Dendritic cell treated with granulocyte-macrophage colony-stimulating factor and Interleukin-4, amounts not matched to agents 40 ng/mL and 50 ng/mL, for 4 days (primary cell): Measurements from ENCODE around the gene STK11.
A peak's percentile ranks its signal among the peaks of the same experiment; 100 is the strongest.

Source experiments
- H3K27ac Mint-ChIP-seq: one replicate; pipeline ENCODE4 v1.8.0; 2022; ENCODE audit warnings: mild to moderate bottlenecking, mixed read lengths
- H3K27me3 Mint-ChIP-seq: one replicate; pipeline ENCODE4 v1.8.0; 2022; ENCODE audit warnings: mild to moderate bottlenecking, mixed read lengths
- H3K36me3 Mint-ChIP-seq: one replicate; pipeline ENCODE4 v1.8.0; 2022; ENCODE audit warnings: low read depth, mixed read lengths
- H3K4me1 Mint-ChIP-seq: one replicate; pipeline ENCODE4 v1.8.0; 2022; ENCODE audit warnings: low read depth, mixed read lengths
- H3K4me3 Mint-ChIP-seq: one replicate; pipeline ENCODE4 v1.8.0; 2022; ENCODE audit warnings: mild to moderate bottlenecking, moderate library complexity, mixed read lengths
- H3K9me3 Mint-ChIP-seq: one replicate; pipeline ENCODE4 v1.8.0; 2022; ENCODE audit warnings: mixed read lengths
- intact Hi-C: fragments of 100-400 bp; cut with micrococcal nuclease; formaldehyde crosslinking; loops from one replicate; pipeline ENCODE4 v1.15.0; 2022

Gene STK11

DNA sequence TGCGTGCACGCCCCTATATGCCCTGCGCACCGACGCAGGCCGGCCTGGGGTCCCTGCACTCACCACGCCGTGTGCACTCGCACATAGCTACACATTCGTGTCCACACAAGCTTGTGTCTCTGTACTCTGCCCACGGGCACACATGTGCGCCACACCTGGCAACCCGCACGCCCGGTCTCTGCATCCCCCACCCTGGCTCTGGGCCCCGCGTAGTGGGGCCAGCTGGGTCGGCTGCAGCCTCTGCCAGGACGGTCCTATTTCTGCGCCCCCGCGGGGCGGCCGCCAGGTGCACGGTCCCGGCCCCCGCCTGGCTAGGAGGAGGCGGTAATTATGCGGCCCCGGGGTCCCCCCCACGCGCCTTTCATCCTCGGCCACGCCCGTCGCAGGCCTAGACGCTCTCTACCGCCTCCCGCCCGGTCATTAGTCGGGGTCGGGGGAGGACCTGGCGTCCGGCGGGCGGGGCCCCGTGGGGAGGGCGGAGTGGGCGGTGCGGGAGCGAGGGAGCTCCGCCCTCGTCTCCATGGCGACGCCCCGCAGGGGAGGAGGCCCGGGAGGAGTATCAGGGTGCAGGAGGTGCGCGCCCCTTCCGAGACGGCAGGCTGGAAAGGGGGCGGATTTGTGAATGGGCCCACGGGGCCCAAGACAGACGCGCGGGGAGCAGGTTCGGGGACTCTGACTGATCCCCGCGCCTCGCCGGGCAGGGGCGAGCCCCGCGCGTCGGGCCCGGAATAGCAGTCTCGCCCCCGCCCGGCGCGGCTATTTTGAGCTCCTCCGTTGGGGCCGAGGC lies 60.7 kb downstream of the STK11 start:
- H3K9me3 Mint-ChIP-seq: no peaks in the 10 kb centered on the region
- H3K36me3 Mint-ChIP-seq: peaks cover 23% of the 10 kb centered on the region
- H3K4me1 Mint-ChIP-seq: peaks cover 83% of the 10 kb centered on the region
- intact Hi-C loops: loop anchor here (1.0 kb wide), 1 partner anchor 18 kb away; the partner anchor contains the start of gene MIDN
- peaks cover 9% of the 10 kb centered on the region for H3K27me3 Mint-ChIP-seq
- peak overlapping the region; percentile 66 for H3K4me3 Mint-ChIP-seq
- H3K27ac Mint-ChIP-seq: peak overlapping the region; percentile 90

DNA sequence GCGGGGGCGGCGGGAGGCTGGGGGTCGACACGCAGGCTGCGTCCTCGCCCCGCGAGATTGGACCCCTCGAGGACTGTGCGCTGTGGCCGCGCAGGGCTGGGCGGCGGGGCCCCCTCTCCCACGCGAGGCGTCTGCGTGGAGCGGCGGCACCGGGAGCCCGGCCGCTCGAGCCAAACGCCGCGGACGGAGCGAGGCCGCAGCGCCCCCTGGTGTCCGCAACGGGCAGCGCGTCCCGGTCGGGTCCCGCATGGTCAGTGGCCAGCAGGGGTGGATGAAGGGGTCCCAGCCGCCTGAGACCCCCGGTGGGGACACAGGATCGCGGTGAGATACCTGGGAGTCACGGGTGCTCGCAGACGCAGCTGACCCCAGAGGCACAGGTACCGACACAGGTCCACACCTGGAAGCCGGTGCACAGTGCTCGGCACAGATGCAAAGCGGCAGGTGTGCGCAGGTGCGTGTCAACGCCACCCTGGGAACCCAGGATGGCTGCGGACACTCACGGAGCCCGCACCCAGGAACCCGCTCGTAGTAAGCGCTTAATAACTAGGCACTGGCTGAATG lies 61.4 kb downstream of the STK11 start:
- peaks cover 7% of the 10 kb centered on the region for H3K27me3 Mint-ChIP-seq

DNA sequence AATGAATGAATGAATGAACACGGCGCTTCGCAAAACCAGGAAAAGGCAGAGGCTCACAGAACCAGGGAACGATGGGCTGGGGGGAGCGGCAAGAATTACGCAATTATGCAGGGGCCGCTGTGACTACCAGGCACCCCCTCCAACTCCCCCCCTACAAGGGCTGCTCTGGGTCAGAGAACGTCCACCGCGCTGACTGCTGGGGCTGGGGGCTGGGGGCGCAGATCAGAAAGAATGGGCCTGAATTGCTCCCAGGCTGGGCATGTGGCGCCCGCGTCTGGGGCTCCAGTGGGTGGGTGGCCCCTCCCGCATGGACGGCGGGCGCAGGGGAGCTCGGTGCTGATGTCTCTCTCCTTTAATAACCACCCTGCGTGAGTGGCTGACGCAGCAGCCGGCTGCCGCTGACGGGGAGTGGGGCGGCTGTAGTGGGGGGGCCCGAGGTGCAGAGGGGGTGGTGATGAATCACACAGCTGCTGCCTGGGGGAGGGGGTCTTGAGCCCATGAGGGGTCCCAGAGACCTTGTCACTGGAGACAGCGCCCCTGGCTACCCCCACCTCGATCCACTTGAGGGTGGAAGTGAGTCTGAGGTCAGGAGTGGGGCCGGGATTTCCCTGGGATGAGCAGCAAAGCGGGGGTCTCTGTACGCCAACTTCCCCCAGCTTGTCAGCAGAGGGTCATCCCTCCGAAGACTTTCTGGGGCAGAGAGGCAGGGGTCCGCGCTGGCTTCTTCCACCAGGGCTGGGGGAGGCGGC lies 62.1 kb downstream of the STK11 start:
- Mint-ChIP-seq H3K4me1 (peaks cover 83% of the 10 kb centered on the region), H3K36me3 (peaks cover 36% of the 10 kb centered on the region), H3K9me3 (no peaks in the 10 kb centered on the region), H3K27me3 (peaks cover 7% of the 10 kb centered on the region), H3K4me3 (peak overlapping the region; percentile 66), H3K27ac (peak overlapping the region; percentile 90)
- intact Hi-C loops: loop anchor here (1.0 kb wide), 1 partner anchor 23 kb away; no protein-coding TSS in a partner anchor

More for the DNA sequence above, 61.4 kb downstream of the STK11 start:
- Mint-ChIP-seq H3K4me1 (peaks cover 83% of the 10 kb centered on the region), H3K36me3 (peaks cover 29% of the 10 kb centered on the region), H3K27ac (peak overlapping the region; percentile 90), H3K4me3 (peak overlapping the region; percentile 66), H3K9me3 (no peaks in the 10 kb centered on the region)
- intact Hi-C loops: loop anchor here (1.0 kb wide), 2 partner anchors 19 to 23 kb away; partner anchors contain the start of gene MIDN

DNA sequence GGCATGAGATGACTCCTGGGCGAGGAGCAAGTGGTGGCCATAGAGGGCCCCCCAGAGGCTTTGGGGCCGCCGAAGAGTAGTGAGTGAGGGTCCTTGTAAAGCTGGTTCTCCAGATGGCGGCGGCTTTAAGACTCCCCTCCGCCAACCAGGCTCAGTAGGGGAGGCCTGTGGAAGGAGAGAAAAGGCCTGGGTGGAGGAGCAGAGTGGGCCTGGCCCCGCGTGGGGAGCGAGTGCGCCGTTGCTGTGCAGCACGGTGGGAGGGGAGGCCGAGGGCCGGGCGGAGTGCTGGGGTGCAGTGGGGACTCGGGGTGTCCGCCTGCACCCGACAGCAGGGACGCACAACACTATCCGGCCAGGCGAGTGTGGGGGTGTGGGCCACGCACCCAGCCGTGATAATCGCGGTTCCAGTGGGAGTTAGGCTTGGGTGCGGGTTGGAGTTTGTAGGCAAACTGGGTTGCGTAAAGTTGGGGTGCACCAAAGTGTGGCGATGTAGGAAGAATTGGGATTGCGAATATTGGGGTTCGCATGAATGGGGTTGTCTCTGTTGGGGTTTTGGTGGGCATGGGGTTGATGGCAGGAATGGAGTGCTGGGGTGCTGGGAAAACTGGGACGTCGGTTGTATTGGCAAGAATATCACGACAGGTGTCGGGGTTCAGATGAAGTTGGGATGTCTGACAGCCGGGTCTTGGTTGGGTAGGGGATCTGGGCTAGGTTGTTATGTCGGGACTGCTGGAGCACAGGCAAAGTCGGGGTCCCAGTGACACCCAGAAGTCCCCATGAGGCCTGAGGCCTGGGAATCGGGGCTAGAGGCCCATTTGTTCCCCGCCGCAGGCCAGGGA lies 62.9 kb downstream of the STK11 start:
- Mint-ChIP-seq H3K4me1 (peaks cover 83% of the 10 kb centered on the region), H3K4me3 (peak overlapping the region; percentile 99), H3K27ac (peak overlapping the region; percentile 90), H3K9me3 (no peaks in the 10 kb centered on the region), H3K36me3 (peaks cover 44% of the 10 kb centered on the region), H3K27me3 (peaks cover 7% of the 10 kb centered on the region)
- intact Hi-C loops: no loop called here

DNA sequence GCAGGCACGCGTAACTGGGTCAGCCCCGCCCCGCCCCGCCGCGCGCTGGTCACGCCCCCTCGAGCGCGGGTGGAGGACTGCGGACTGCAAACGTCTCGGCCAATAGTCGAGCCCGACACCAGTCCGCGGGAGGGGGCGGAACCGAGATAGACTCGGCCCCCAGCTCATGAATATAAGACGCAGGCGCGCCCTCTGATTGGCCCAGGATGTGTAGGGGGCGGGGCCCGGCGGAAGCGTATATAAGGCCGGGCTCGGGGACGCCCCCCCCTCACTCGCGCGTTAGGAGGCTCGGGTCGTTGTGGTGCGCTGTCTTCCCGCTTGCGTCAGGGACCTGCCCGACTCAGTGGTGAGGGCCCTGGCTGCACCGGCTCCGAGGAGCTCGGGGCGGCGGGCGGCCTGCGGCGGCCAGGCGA lies 63.5 kb downstream of the STK11 start, which contains the start of gene CIRBP:
CIRBP (plus strand) TSS at position 268 of the 413 bp plus-strand sequence. CDS start 1,602 bp downstream, outside the sequence.
- Mint-ChIP-seq H3K27me3 (peaks cover 7% of the 10 kb centered on the region), H3K4me3 (peak within 1 kb of the TSS; percentile 99), H3K36me3 (peaks cover 50% of the 10 kb centered on the region), H3K27ac (peak within 1 kb of the TSS; percentile 90), H3K4me1 (peaks cover 86% of the 10 kb centered on the region), H3K9me3 (no peaks in the 10 kb centered on the region)
- intact Hi-C loops: no loop called here

DNA sequence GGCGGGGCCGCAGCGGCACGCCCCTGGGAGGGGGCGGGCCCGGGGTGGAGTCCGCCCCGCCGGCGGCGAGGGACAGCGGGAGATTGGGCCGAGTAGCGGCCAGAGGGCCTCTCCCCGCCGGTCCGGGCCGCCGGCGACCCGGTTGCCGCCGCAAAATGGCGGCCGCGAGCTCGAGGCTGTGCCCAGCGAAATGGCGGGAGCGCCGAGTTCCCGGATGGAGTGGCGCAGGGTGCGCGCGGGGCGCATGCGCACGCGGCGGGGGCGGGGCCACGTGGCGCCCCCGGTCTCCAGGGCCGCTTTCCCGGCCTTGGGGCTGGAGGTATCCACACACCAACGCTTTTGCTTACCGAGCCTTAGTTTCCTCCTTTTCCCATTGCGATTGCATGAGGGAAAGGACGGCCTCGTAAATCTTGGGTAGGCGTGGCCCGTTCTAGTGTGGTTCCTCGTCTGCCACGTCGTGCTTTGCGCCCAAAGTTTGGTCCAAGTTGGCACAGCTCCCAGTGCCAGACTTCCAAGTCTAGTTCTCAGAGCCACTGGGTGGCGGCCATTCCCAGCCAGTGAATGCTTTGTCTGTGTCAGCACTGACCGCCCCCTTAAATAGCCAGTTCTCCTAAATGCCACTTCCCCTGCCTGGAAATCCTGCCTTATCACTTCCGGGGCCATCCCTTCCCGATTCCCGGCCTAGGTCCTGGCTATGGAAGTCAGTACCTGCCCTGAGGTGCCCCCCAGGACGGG lies 64.1 kb downstream of the STK11 start:
- intact Hi-C loops: no loop called here
- H3K4me1 Mint-ChIP-seq: peaks cover 86% of the 10 kb centered on the region
- H3K27me3 Mint-ChIP-seq: peaks cover 7% of the 10 kb centered on the region
- peak overlapping the region; percentile 99 for H3K4me3 Mint-ChIP-seq
- no peaks in the 10 kb centered on the region for H3K9me3 Mint-ChIP-seq
- H3K27ac Mint-ChIP-seq: peak overlapping the region; percentile 90
- peaks cover 56% of the 10 kb centered on the region for H3K36me3 Mint-ChIP-seq

DNA sequence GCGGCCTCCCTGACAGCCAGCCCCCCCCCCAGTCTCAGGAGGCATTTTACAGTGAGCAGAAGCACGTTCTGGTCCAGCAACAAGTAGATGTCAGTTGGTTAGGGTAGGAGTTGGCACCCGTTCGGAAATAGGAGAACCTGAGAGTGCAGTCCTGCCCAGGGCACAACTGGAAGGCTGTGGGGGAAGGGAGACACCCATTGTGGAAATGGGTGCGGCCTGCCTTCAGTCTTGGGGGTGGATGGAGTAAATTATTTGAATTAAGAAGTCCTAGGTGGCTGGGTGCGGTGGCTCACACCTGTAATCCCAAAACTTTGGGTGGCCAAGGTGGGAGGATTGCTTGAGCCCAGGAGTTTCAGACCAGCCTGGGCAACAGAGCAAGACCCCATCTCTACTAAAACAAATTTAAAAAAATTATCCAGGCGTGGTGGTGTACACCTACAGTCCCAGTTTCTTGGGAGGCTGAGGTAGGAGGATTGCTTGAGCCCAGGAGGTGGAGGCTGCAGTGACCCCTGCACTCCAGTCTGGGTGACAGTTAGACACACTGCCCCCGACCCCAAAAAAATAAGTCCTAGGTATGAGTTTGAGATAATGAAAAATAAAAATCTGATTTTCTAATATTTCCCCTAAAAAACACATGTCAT lies 64.8 kb downstream of the STK11 start:
- Mint-ChIP-seq H3K36me3 (peaks cover 63% of the 10 kb centered on the region), H3K4me3 (peak overlapping the region; percentile 99), H3K27ac (peak overlapping the region; percentile 90), H3K27me3 (peaks cover 7% of the 10 kb centered on the region), H3K4me1 (peaks cover 85% of the 10 kb centered on the region), H3K9me3 (no peaks in the 10 kb centered on the region)
- intact Hi-C loops: no loop called here

DNA sequence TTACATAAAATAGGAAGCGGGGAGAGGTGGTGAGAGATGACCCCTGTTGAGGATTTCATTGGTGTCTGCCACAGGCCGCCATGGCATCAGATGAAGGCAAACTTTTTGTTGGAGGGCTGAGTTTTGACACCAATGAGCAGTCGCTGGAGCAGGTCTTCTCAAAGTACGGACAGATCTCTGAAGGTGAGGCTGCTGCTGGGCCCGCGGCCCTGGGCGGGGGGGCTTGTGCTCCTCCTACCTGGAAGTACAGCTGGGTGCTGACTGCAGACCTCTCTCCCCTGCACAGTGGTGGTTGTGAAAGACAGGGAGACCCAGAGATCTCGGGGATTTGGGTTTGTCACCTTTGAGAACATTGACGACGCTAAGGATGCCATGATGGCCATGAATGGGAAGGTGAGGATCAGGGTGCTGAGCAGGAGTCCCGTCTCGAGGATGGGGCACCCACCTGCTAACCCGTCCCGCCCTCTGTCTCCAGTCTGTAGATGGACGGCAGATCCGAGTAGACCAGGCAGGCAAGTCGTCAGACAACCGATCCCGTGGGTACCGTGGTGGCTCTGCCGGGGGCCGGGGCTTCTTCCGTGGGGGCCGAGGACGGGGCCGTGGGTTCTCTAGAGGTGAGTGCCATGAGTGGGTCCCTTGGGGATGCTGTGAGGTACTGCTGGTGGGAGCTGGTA lies 65.4 kb downstream of the STK11 start:
- peaks cover 79% of the 10 kb centered on the region for H3K4me1 Mint-ChIP-seq
- peaks cover 65% of the 10 kb centered on the region for H3K36me3 Mint-ChIP-seq
- H3K9me3 Mint-ChIP-seq: no peaks in the 10 kb centered on the region
- intact Hi-C loops: no loop called here
- peak overlapping the region; percentile 99 for H3K4me3 Mint-ChIP-seq
- peak overlapping the region; percentile 90 for H3K27ac Mint-ChIP-seq
- H3K27me3 Mint-ChIP-seq: peaks cover 7% of the 10 kb centered on the region

DNA sequence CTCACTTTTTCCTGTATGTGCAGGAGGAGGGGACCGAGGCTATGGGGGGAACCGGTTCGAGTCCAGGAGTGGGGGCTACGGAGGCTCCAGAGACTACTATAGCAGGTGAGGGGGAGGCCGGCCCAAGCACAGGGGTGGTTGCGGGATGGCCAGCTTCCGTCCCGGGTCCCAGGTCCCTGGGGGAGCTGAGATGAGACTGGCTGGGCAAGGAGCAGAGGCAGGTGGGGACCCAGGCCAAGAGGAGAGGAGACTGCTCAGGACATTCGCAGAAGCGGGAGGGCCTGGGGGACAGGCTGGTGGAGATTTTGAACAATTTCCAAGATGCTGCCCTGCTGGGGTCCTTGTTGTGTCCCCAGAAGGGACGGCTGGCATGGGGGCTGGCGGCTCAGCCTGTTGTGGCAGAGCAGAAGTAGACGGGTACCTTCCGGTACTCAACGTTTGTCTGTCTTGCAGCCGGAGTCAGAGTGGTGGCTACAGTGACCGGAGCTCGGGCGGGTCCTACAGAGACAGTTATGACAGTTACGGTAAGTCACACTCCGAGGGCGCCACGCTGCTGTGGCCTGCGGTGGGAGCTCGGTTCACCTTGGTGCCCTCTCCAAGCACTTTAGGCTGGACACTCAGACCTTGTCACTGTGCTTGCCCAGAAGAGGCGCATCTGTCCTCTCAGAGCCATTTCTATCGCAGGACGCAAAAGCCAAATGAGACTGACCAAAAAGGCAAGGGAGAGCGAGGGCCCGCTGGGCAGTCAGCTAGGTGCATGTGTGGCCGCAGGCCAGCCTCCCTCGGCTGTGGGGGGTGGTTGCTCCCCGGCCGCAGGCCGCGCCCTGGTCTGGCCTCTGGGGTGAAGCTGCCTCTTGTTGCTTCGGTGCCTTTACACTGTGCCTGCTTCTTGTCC lies 66.2 kb downstream of the STK11 start:
- H3K9me3 Mint-ChIP-seq: no peaks in the 10 kb centered on the region
- peaks cover 7% of the 10 kb centered on the region for H3K27me3 Mint-ChIP-seq
- peak overlapping the region; percentile 99 for H3K4me3 Mint-ChIP-seq
- H3K4me1 Mint-ChIP-seq: peaks cover 81% of the 10 kb centered on the region
- H3K27ac Mint-ChIP-seq: peak overlapping the region; percentile 90
- intact Hi-C loops: no loop called here
- H3K36me3 Mint-ChIP-seq: peaks cover 69% of the 10 kb centered on the region

DNA sequence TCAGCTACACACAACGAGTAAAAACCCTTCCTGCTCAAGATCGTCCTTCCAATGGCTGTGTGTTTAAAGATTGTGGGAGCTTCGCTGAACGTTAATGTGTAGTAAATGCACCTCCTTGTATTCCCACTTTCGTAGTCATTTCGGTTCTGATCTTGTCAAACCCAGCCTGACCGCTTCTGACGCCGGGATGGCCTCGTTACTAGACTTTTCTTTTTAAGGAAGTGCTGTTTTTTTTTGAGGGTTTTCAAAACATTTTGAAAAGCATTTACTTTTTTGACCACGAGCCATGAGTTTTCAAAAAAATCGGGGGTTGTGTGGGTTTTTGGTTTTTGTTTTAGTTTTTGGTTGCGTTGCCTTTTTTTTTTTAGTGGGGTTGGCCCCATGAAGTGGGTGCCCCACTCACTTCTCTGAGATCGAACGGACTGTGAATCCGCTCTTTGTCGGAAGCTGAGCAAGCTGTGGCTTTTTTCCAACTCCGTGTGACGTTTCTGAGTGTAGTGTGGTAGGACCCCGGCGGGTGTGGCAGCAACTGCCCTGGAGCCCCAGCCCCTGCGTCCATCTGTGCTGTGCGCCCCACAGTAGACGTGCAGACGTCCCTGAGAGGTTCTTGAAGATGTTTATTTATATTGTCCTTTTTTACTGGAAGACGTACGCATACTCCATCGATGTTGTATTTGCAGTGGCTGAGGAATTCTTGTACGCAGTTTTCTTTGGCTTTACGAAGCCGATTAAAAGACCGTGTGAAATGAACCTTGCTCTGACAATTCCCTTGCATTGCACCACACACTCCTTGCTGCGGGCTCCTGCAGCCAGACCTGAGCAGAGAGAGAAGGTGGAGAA lies 67.1 kb downstream of the STK11 start:
- no peaks in the 10 kb centered on the region for H3K27me3 Mint-ChIP-seq
- H3K4me1 Mint-ChIP-seq: peaks cover 79% of the 10 kb centered on the region
- H3K9me3 Mint-ChIP-seq: no peaks in the 10 kb centered on the region
- peak overlapping the region; percentile 99 for H3K4me3 Mint-ChIP-seq
- H3K27ac Mint-ChIP-seq: peak overlapping the region; percentile 90
- intact Hi-C loops: no loop called here
- peaks cover 78% of the 10 kb centered on the region for H3K36me3 Mint-ChIP-seq
